ENCODE results near the gene PKP2. TPM values are rescaled to one million over a fixed set of nuclear protein-coding genes. Genes with fewer than 3 reads are reported as not detected.

PKP2 gene
- total RNA-seq, 1 experiment from 2014 or later: 18.4 TPM

- Histone ChIP-seq H3K9me3 (ENCODE audit: control insufficient read depth, low read depth, low read length) (no peaks in the 10 kb centered on the region), H2BK15ac (ENCODE audit: low read depth, low read length) (no peak overlapping the region), H3K4me2 (ENCODE audit: insufficient read depth, insufficient read length, low read length) (no peak overlapping the region), H4K91ac (ENCODE audit: insufficient read length, low read depth, low read length) (no peak overlapping the region), H2BK5ac (ENCODE audit: insufficient read length, low read length) (no peak overlapping the region), H3K79me2 (ENCODE audit: insufficient read depth, low read length) (no peaks in the 10 kb centered on the region), H3K23ac (ENCODE audit: insufficient read length, low read depth, low read length) (no peak overlapping the region), H4K8ac (replicated peaks; ENCODE audit: insufficient read length, low read depth, low read length) (no peak overlapping the region), H2AFZ (ENCODE audit: low read length) (no peak overlapping the region), H3K4ac (ENCODE audit: low read depth, low read length) (no peak overlapping the region), H3K79me1 (ENCODE audit: insufficient read depth, low read depth, low read length, poor library complexity, severe bottlenecking) (no peaks in the 10 kb centered on the region), H2BK20ac (ENCODE audit: low read depth, low read length, poor library complexity, severe bottlenecking) (no peak overlapping the region), H2AK5ac (ENCODE audit: insufficient read length, low read length) (no peak overlapping the region), H2BK120ac (ENCODE audit: low read depth, low read length, poor library complexity, severe bottlenecking) (no peak overlapping the region), H4K5ac (ENCODE audit: insufficient read length, low read depth, low read length) (no peak overlapping the region), H3K23me2 (ENCODE audit: insufficient read length, low read depth, low read length, poor library complexity, severe bottlenecking) (no peaks in the 10 kb centered on the region), H3K9ac (ENCODE audit: extremely low read depth, insufficient read length, low read length) (no peak overlapping the region), H3T11ph (ENCODE audit: low read length) (no peak overlapping the region), H3K14ac (ENCODE audit: insufficient read depth, low read length) (no peak overlapping the region), H3K56ac (ENCODE audit: insufficient read length, low read depth, low read length) (no peak overlapping the region), H4K20me1 (ENCODE audit: control insufficient read depth, insufficient read depth, insufficient read length) (no peaks in the 10 kb centered on the region), H3K27me3 (ENCODE audit: insufficient read depth, low read length) (no peaks in the 10 kb centered on the region), H3K27ac (ENCODE audit: insufficient read length, low read depth, low read length) (no peak overlapping the region), H2BK12ac (ENCODE audit: insufficient read length, low read depth, low read length) (no peak overlapping the region), H3K4me1 (ENCODE audit: insufficient read depth, low read length) (no peaks in the 10 kb centered on the region), H3K18ac (ENCODE audit: insufficient read length, low read depth, low read length) (no peak overlapping the region)
- DNase-seq: no peak
- Mint-ChIP-seq H3K27me3 (ENCODE audit: low read depth) (no peaks in the 10 kb centered on the region), H3K9me3 (no peaks in the 10 kb centered on the region; a peak in 1 of 5 replicates), H3K4me1 (no peaks in the 10 kb centered on the region), H3K36me3 (ENCODE audit: insufficient read depth in 1 of 3, low read depth in 3 of 3) (no peaks in the 10 kb centered on the region), H3K4me3 (no peak overlapping the region), H3K27ac (no peak overlapping the region)
- no CpG with 5 or more reads among the region's 11 CpGs for WGBS (ENCODE audit: extremely low coverage, insufficient read length, low lambda C conversion rate)
- TF ChIP-seq CTCF (conservative IDR thresholded peaks at IDR 0.05): peak; percentile 87
Measured at GRCh38 chr12:32918890-32919801, 22.6 kb upstream of the PKP2 start.
